Keratinocyte (primary cell): ENCODE measurements around the gene LDB2. TPM values are rescaled to one million over a fixed set of nuclear protein-coding genes. Genes with fewer than 3 reads are reported as not detected.

Source experiments
- DNase-seq: peaks from one replicate; pipeline ENCODE4 v3.0.0-alpha.2; 2011; ENCODE audit warnings: low read depth, missing footprints, low spot score
- FAIRE-seq: peaks from 2 replicates; lab custom pipeline; 2011; peaks lifted over from hg19 to GRCh38; lab: Jason Lieb, UNC
- H2AFZ ChIP-seq: 2 replicates; pipeline ENCODE4 v1.6.0; 2012; ENCODE audit warnings: low read length, control low read depth, inconsistent platforms; ENCODE audit not compliant: control insufficient read depth
- H3K27ac ChIP-seq: 2 replicates; pipeline ENCODE4 v1.5.1; 2011; ENCODE audit warnings: low read length; ENCODE audit not compliant: control insufficient read depth, insufficient read depth
- H3K27me3 ChIP-seq: 3 replicates; pipeline ENCODE4 v1.6.0; 2011; ENCODE audit warnings: low read length; ENCODE audit not compliant: control insufficient read depth, insufficient read depth; ENCODE audit errors: extremely low read depth
- H3K36me3 ChIP-seq, 2 experiments: 2 replicates in 1 of 2; 3 replicates in 1 of 2; pipeline ENCODE4 v1.5.1; 2011; ENCODE audit warnings: low read length in 2 of 2, mild to moderate bottlenecking in 1 of 2; ENCODE audit not compliant: control insufficient read depth in 2 of 2, insufficient read depth in 2 of 2; ENCODE audit errors: extremely low read depth in 1 of 2
- H3K4me1 ChIP-seq: 3 replicates; pipeline ENCODE4 v1.5.1; 2011; ENCODE audit warnings: low read length; ENCODE audit not compliant: control insufficient read depth, insufficient read depth; ENCODE audit errors: extremely low read depth
- H3K4me2 ChIP-seq: 3 replicates; pipeline ENCODE4 v1.6.0; 2011; ENCODE audit warnings: low read depth, low read length; ENCODE audit not compliant: control insufficient read depth, insufficient read depth; ENCODE audit errors: extremely low read depth
- H3K4me3 ChIP-seq, 3 experiments: fragments of 200-600 bp in 1 of 3; sonication (generic) in 1 of 3; 2 replicates in 2 of 3; 3 replicates in 1 of 3; pipeline ENCODE4 v1.5.1; 2011 to 2016; ENCODE audit warnings: low read length in 3 of 3, mild to moderate bottlenecking in 3 of 3, control low read depth in 2 of 3, inconsistent platforms in 1 of 3, low read depth in 1 of 3, mixed read lengths in 1 of 3, mixed run types in 1 of 3, moderate library complexity in 1 of 3; ENCODE audit not compliant: control insufficient read depth in 2 of 3, insufficient read depth in 2 of 3; ENCODE audit errors: extremely low read depth in 1 of 3
- H3K79me2 ChIP-seq: 2 replicates; pipeline ENCODE4 v1.6.0; 2012; ENCODE audit warnings: low read length; ENCODE audit not compliant: control insufficient read depth, insufficient read depth
- H3K9ac ChIP-seq: 3 replicates; pipeline ENCODE4 v1.6.0; 2011; ENCODE audit warnings: low read length; ENCODE audit not compliant: control insufficient read depth, insufficient read depth; ENCODE audit errors: extremely low read depth
- H3K9me1 ChIP-seq: 3 replicates; pipeline ENCODE4 v1.6.0; 2011; ENCODE audit warnings: low read length; ENCODE audit not compliant: control insufficient read depth, insufficient read depth; ENCODE audit errors: extremely low read depth
- H3K9me3 ChIP-seq: 2 replicates; pipeline ENCODE4 v1.5.1; 2012; ENCODE audit warnings: low read depth, low read length; ENCODE audit not compliant: control insufficient read depth
- H4K20me1 ChIP-seq: 3 replicates; pipeline ENCODE4 v1.6.0; 2011; ENCODE audit warnings: low read length; ENCODE audit not compliant: control insufficient read depth, insufficient read depth; ENCODE audit errors: extremely low read depth
- EZH2 ChIP-seq: IDR thresholded peaks from one replicate; pipeline ENCODE4 v1.6.1; 2012; ENCODE audit warnings: inconsistent platforms, mild to moderate bottlenecking, low read length, moderate library complexity
- dilution Hi-C: fragments of 300-500 bp; cut with MboI; formaldehyde crosslinking; loops from one replicate; pipeline ENCODE4 v1.7.0; 2020; ENCODE audit warnings: low sequenced_read_pairs; ENCODE audit not compliant: extremely low pct_ligation_motif_present
- polyA plus RNA-seq, 5 experiments: library from polyadenylated mRNA; depleted of rRNA in 3 of 5; stranded (reverse) in 3 of 5; stranded (forward) in 1 of 5; unstranded in 1 of 5; fragments of >200 nt; gene quantifications; 1 replicate in 1 of 5; 2 replicates in 3 of 5; 3 replicates in 1 of 5; pipeline versions ENCODE4 v1.2.1 to v1.2.3, GENCODE V29; 2011 to 2012; ENCODE audit warnings: missing spikeins in 2 of 5, low read depth in 1 of 5, low replicate concordance in 1 of 5
- TF ChIP-seq, protein P1 (sequence below), 3 experiments: IDR thresholded peaks in 1 of 3; conservative IDR thresholded peaks in 1 of 3; optimal IDR thresholded peaks in 1 of 3; 2 replicates in 2 of 3; 3 replicates in 1 of 3; pipeline versions ENCODE3 to v1.5.1; 2011; ENCODE audit warnings: low read length in 3 of 3, mild to moderate bottlenecking in 3 of 3, moderate library complexity in 2 of 3, control low read depth in 1 of 3, inconsistent platforms in 1 of 3; ENCODE audit not compliant: insufficient read depth in 2 of 3; ENCODE audit errors: extremely low read depth in 1 of 3

Gene LDB2
- polyA plus RNA-seq, 1 donor (not counting 4 experiments of a cell fraction or from before 2014, with no cell fraction given) = not detected

DNA sequence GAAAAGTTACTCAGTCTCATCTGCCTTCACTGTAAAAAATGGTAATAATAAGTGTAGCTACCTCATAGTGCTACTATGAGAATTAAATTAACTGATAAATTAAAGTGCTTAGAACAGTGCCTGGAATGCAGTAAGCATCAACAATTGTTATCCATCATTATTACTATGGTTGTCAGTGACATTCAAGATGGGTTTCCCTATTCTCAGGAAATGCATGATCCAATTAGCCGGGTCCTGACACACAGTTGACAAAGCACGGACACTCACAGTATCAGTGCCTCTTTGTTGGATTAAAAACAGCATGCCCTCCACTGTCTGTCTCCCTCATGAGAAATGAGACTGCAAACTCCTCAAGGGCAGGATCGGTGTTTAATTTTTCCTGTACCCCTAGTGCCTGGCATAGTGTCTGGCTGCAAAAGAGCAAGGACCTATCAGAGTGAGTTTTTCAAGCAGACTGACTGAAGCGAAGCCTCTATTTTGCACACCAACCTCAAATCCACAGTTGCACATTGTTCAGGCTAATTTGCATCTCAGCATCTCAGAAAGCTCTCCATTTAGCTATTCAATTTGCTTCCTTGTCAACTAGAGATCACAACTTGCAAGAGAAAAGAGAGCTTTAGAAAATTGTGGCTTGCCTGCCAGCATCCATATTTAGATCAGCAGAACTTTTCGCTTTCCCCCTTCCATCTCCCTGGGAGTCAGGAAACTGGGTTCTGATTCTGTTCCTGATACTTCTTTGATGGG is 122.9 kb downstream of the LDB2 start:
- dilution Hi-C loops = no loop called here
- no peak for DNase-seq

DNA sequence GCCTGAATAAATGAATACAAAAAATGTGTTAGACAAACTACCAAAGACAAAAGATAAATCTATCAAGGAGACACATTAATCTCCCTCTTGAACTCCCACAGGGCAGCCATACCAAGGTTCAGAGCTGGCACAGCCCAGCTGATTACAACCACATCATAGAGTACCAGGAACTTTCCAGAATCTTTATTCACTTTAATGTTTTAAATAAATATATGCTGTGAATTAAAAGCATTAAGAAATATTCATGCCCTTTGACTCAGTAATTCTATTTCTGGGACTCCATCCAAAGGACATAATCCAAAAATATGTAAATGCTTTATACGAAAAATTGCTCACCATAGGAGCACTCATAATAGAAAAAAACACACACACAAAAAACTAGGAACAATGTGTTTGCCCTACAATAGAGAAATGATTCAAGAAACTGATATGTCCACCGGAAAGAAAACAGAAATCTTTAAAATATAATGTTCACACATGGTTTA is 126.0 kb downstream of the LDB2 start:
- H3K9me3 ChIP-seq = peaks cover 2% of the 10 kb centered on the region
- H3K4me2 ChIP-seq = no peak overlapping the region
- H3K9ac ChIP-seq = no peak overlapping the region
- dilution Hi-C loops = no loop called here
- H3K36me3 ChIP-seq = no peaks in the 10 kb centered on the region
- no peaks in the 10 kb centered on the region for H3K4me1 ChIP-seq
- no peaks in the 10 kb centered on the region for H3K27me3 ChIP-seq
- no peaks in the 10 kb centered on the region for H3K9me1 ChIP-seq
- DNase-seq = no peak
- no peak overlapping the region for H3K27ac ChIP-seq
- FAIRE-seq = no peak
- no peaks in the 10 kb centered on the region for H3K79me2 ChIP-seq
- H4K20me1 ChIP-seq = no peaks in the 10 kb centered on the region
- H2AFZ ChIP-seq = no peak overlapping the region
- TF ChIP-seq, protein P1, sequence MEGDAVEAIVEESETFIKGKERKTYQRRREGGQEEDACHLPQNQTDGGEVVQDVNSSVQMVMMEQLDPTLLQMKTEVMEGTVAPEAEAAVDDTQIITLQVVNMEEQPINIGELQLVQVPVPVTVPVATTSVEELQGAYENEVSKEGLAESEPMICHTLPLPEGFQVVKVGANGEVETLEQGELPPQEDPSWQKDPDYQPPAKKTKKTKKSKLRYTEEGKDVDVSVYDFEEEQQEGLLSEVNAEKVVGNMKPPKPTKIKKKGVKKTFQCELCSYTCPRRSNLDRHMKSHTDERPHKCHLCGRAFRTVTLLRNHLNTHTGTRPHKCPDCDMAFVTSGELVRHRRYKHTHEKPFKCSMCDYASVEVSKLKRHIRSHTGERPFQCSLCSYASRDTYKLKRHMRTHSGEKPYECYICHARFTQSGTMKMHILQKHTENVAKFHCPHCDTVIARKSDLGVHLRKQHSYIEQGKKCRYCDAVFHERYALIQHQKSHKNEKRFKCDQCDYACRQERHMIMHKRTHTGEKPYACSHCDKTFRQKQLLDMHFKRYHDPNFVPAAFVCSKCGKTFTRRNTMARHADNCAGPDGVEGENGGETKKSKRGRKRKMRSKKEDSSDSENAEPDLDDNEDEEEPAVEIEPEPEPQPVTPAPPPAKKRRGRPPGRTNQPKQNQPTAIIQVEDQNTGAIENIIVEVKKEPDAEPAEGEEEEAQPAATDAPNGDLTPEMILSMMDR (optimal IDR thresholded peaks at IDR 0.05 in 1 of 3, IDR thresholded peaks at IDR 0.05 in 1 of 3, conservative IDR thresholded peaks at IDR 0.05 in 1 of 3; ENCODE audit: extremely low read depth in 1 of 3, insufficient read depth in 2 of 3, low read length in 3 of 3) = no peak
- TF ChIP-seq EZH2 = no peak
- no peak overlapping the region for H3K4me3 ChIP-seq

More for the DNA sequence above, 122.9 kb downstream of the LDB2 start:
- no peak overlapping the region for H3K27ac ChIP-seq
- H3K4me1 ChIP-seq = no peaks in the 10 kb centered on the region
- H3K79me2 ChIP-seq = no peaks in the 10 kb centered on the region
- H3K9me1 ChIP-seq = no peaks in the 10 kb centered on the region
- no peaks in the 10 kb centered on the region for H4K20me1 ChIP-seq
- H3K27me3 ChIP-seq = no peaks in the 10 kb centered on the region
- no peak overlapping the region for H3K9ac ChIP-seq
- no peak overlapping the region for H3K4me2 ChIP-seq
- no peak overlapping the region for H2AFZ ChIP-seq
- no peak for FAIRE-seq
- TF ChIP-seq EZH2 = no peak
- TF ChIP-seq, protein P1 (optimal IDR thresholded peaks at IDR 0.05 in 1 of 3, IDR thresholded peaks at IDR 0.05 in 1 of 3, conservative IDR thresholded peaks at IDR 0.05 in 1 of 3; ENCODE audit: extremely low read depth in 1 of 3, insufficient read depth in 2 of 3, low read length in 3 of 3) = no peak
- peaks cover 2% of the 10 kb centered on the region for H3K9me3 ChIP-seq
- H3K4me3 ChIP-seq = no peak overlapping the region
- H3K36me3 ChIP-seq = no peaks in the 10 kb centered on the region
